Endothelial cell (in vitro differentiated cells): ENCODE measurements around the gene MDM1. TPM values are rescaled to one million over a fixed set of nuclear protein-coding genes. Genes with fewer than 3 reads are reported as not detected.

Experiments used
- DNase-seq: peaks from one replicate; pipeline ENCODE4 v3.0.0; 2021; ENCODE audit warnings: low spot score
- H3K27ac Mint-ChIP-seq: one replicate; pipeline ENCODE4 v1.8.0; 2021; ENCODE audit warnings: mixed read lengths, inconsistent platforms; ENCODE audit not compliant: unreplicated experiment
- H3K27me3 Mint-ChIP-seq: one replicate; pipeline ENCODE4 v1.8.0; 2021; ENCODE audit warnings: mild to moderate bottlenecking, moderate library complexity, mixed read lengths, inconsistent platforms; ENCODE audit not compliant: unreplicated experiment
- H3K36me3 Mint-ChIP-seq: one replicate; pipeline ENCODE4 v1.8.0; 2021; ENCODE audit warnings: mild to moderate bottlenecking, low read depth, mixed read lengths, inconsistent platforms; ENCODE audit not compliant: unreplicated experiment
- H3K4me1 Mint-ChIP-seq: one replicate; pipeline ENCODE4 v1.8.0; 2021; ENCODE audit warnings: mild to moderate bottlenecking, mixed read lengths, inconsistent platforms; ENCODE audit not compliant: unreplicated experiment
- H3K4me3 Mint-ChIP-seq: one replicate; pipeline ENCODE4 v1.8.0; 2021; ENCODE audit warnings: mild to moderate bottlenecking, mixed read lengths, inconsistent platforms; ENCODE audit not compliant: unreplicated experiment
- H3K9me3 Mint-ChIP-seq: one replicate; pipeline ENCODE4 v1.8.0; 2021; ENCODE audit warnings: mixed read lengths, inconsistent platforms; ENCODE audit not compliant: unreplicated experiment
- total RNA-seq: library from RNA; stranded (reverse); fragmentation: NEBNext Ultra II Directional; extraction: Animal tissue kit (Norgen Biotek cat#: 25700); gene quantifications from one replicate; pipeline ENCODE4 v1.2.1, GENCODE V29; 2021; ENCODE audit not compliant: unreplicated experiment
- TF ChIP-seq, protein P1 (sequence below): fragments of 200-600 bp; sonication (generic); IDR thresholded peaks from one replicate; pipeline ENCODE4 v1.5.0; 2021; ENCODE audit warnings: antibody characterized with exemption; ENCODE audit not compliant: unreplicated experiment

The MDM1 gene
- total RNA-seq, 1 donor from 2014 or later: 18.1 TPM

DNA sequence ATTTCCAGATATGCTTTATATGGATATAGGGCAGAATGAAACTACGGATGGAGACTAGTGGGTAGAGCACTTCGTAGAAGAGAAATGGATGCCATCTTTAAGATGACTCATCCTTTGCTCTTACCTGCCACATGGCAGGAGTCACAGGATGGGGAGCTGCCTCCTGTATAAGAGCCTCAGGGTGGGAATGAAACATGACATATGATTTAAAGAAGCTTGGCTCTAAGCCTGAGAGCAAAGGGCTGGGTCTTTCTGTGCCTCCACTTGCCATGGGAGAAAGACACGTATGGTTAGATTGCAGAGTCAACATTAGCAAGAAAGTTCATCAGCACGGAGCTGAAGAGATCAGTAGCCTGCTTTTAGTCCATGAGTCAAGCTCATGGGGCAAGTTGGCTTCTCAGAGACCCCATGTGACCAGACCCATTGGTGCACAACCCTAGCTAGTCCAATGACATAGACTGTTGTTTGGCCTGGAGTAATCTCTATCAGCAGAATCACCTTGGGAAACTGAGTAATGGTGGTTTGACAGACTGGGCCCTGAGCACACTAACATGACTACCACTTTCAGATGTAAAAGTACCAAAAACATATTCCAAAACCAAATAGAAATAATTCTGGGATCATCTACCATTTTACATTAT, 40.6 kb downstream of the MDM1 start:
- H3K27me3 Mint-ChIP-seq: no peaks in the 10 kb centered on the region
- DNase-seq: no peak
- TF ChIP-seq, protein P1, sequence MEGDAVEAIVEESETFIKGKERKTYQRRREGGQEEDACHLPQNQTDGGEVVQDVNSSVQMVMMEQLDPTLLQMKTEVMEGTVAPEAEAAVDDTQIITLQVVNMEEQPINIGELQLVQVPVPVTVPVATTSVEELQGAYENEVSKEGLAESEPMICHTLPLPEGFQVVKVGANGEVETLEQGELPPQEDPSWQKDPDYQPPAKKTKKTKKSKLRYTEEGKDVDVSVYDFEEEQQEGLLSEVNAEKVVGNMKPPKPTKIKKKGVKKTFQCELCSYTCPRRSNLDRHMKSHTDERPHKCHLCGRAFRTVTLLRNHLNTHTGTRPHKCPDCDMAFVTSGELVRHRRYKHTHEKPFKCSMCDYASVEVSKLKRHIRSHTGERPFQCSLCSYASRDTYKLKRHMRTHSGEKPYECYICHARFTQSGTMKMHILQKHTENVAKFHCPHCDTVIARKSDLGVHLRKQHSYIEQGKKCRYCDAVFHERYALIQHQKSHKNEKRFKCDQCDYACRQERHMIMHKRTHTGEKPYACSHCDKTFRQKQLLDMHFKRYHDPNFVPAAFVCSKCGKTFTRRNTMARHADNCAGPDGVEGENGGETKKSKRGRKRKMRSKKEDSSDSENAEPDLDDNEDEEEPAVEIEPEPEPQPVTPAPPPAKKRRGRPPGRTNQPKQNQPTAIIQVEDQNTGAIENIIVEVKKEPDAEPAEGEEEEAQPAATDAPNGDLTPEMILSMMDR: no peak
- no peaks in the 10 kb centered on the region for H3K9me3 Mint-ChIP-seq
- H3K36me3 Mint-ChIP-seq: no peaks in the 10 kb centered on the region
- no peaks in the 10 kb centered on the region for H3K4me1 Mint-ChIP-seq
- H3K4me3 Mint-ChIP-seq: no peak overlapping the region
- no peak overlapping the region for H3K27ac Mint-ChIP-seq

GRCh38 chr12:68290126-68290525, 42.0 kb downstream of the MDM1 start:
- Mint-ChIP-seq H3K27ac (no peak overlapping the region), H3K4me3 (no peak overlapping the region), H3K4me1 (no peaks in the 10 kb centered on the region), H3K27me3 (no peaks in the 10 kb centered on the region), H3K36me3 (no peaks in the 10 kb centered on the region), H3K9me3 (no peaks in the 10 kb centered on the region)
- DNase-seq: no peak
- TF ChIP-seq, protein P1: no peak

- Mint-ChIP-seq H3K4me1 (no peaks in the 10 kb centered on the region), H3K27ac (no peak overlapping the region), H3K4me3 (no peak overlapping the region), H3K36me3 (no peaks in the 10 kb centered on the region), H3K9me3 (no peaks in the 10 kb centered on the region), H3K27me3 (no peaks in the 10 kb centered on the region)
- no peak for DNase-seq
- TF ChIP-seq, protein P1: no peak
Measured at GRCh38 chr12:68287106-68287505, 45.1 kb downstream of the MDM1 start.

DNA sequence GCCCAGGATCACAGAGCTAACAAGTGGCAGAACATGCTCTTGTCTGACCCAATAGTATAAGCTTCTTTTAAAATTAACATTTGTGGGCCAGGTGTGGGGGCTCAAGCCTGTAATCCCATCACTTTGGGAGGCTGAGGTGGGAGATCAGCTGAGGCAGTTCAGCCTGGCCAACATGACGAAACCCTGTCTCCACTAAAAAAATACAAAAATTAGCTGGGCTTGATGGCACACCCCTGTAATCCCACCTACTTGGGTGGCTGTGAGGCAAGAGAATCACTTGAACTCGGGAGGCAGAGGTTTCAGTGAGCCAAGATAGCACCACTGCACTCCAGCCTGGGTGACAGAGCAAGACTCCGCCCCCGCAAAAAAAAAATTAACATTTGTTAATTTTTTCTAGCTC, 45.8 kb downstream of the MDM1 start:
- no peak overlapping the region for H3K4me3 Mint-ChIP-seq
- H3K27me3 Mint-ChIP-seq: no peaks in the 10 kb centered on the region
- H3K27ac Mint-ChIP-seq: no peak overlapping the region
- no peak for DNase-seq
- TF ChIP-seq, protein P1: no peak
- no peaks in the 10 kb centered on the region for H3K4me1 Mint-ChIP-seq
- H3K36me3 Mint-ChIP-seq: no peaks in the 10 kb centered on the region
- no peaks in the 10 kb centered on the region for H3K9me3 Mint-ChIP-seq

- no peaks in the 10 kb centered on the region for H3K4me1 Mint-ChIP-seq
- no peaks in the 10 kb centered on the region for H3K36me3 Mint-ChIP-seq
- H3K27ac Mint-ChIP-seq: no peak overlapping the region
- H3K27me3 Mint-ChIP-seq: no peaks in the 10 kb centered on the region
- H3K9me3 Mint-ChIP-seq: no peaks in the 10 kb centered on the region
- TF ChIP-seq, protein P1: no peak
- DNase-seq: no peak
- H3K4me3 Mint-ChIP-seq: no peak overlapping the region
Measured at GRCh38 chr12:68285541-68285940, 46.6 kb downstream of the MDM1 start.
